SU-DHL-6 (cell line): Measurements from ENCODE around the gene MT1X.

Experiments used
- EZH2phosphoT487 ChIP-seq: fragments of 200-600 bp; sonication (generic), shearing (Covaris generic); conservative IDR thresholded peaks from 2 replicates; pipeline ENCODE4 v1.6.1; 2018; ENCODE audit warnings: mild to moderate bottlenecking, antibody characterized with exemption, low read length, moderate library complexity, mixed read lengths
- TF ChIP-seq, protein P1 (sequence below): fragments of 200-600 bp; sonication (generic); IDR thresholded peaks from one replicate; pipeline ENCODE4 v1.5.1; 2017; ENCODE audit warnings: antibody characterized with exemption, mild to moderate bottlenecking, low read length, moderate library complexity; ENCODE audit not compliant: insufficient read depth, poor library complexity, severe bottlenecking

DNA sequence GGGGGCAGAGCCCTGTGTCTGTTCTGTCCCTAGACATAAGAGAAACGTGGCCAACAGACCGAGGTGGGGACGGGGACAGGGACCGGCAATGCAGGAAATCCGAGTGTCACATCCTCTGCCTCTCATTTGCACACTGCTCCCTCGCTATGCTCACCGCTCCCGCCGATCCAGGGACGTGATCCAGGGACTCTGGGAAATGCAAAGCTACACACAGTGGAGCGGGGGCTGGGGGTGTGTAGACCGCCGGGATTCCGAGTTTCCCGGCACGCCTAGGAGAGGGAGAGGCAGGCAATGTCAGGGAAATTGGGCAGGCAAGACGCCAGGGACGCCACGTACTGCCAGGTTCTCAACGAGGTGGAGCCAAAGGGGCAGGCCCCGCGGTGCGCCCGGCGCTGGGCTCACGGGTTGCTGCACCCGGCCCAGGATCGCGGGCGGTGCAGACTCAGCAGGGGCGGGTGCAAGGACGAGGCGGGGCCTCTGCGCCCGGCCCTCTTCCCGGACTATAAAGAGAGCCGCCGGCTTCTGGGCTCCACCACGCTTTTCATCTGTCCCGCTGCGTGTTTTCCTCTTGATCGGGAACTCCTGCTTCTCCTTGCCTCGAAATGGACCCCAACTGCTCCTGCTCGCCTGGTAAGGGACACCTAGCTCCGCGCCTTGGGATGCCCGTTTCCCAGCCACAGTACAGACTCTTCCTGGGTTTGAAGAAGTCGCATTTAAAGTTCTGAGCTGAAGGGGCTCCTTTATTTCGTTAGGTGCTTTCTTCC is at the start of gene MT1X:
- TF ChIP-seq, protein P1, sequence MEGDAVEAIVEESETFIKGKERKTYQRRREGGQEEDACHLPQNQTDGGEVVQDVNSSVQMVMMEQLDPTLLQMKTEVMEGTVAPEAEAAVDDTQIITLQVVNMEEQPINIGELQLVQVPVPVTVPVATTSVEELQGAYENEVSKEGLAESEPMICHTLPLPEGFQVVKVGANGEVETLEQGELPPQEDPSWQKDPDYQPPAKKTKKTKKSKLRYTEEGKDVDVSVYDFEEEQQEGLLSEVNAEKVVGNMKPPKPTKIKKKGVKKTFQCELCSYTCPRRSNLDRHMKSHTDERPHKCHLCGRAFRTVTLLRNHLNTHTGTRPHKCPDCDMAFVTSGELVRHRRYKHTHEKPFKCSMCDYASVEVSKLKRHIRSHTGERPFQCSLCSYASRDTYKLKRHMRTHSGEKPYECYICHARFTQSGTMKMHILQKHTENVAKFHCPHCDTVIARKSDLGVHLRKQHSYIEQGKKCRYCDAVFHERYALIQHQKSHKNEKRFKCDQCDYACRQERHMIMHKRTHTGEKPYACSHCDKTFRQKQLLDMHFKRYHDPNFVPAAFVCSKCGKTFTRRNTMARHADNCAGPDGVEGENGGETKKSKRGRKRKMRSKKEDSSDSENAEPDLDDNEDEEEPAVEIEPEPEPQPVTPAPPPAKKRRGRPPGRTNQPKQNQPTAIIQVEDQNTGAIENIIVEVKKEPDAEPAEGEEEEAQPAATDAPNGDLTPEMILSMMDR: no peak
- no peak for TF ChIP-seq EZH2phosphoT487
